Mammary epithelial cell (primary cell): ENCODE data around the gene PTPN6.

ENCODE experiments used
- EZH2 ChIP-seq: IDR thresholded peaks from 2 replicates; pipeline ENCODE4 v1.6.1; 2012; ENCODE audit warnings: low read length, inconsistent platforms, borderline replicate concordance
- TF ChIP-seq, protein P1 (sequence below), 2 donors: IDR thresholded peaks in 1 of 2; conservative IDR thresholded peaks in 1 of 2; 2 replicates each; pipeline ENCODE4 v1.5.1; 2011 to 2012; ENCODE audit warnings: inconsistent platforms in 2 of 2, low read length in 2 of 2, mild to moderate bottlenecking in 2 of 2, control low read depth in 1 of 2, low read depth in 1 of 2; ENCODE audit not compliant: insufficient read depth in 1 of 2; ENCODE audit errors: extremely low read depth in 1 of 2

GRCh38 chr12:6927379-6928021, 23.7 kb upstream of the PTPN6 start, which contains the start of gene ATN1:
- TF ChIP-seq EZH2, result no peak
- TF ChIP-seq, protein P1, sequence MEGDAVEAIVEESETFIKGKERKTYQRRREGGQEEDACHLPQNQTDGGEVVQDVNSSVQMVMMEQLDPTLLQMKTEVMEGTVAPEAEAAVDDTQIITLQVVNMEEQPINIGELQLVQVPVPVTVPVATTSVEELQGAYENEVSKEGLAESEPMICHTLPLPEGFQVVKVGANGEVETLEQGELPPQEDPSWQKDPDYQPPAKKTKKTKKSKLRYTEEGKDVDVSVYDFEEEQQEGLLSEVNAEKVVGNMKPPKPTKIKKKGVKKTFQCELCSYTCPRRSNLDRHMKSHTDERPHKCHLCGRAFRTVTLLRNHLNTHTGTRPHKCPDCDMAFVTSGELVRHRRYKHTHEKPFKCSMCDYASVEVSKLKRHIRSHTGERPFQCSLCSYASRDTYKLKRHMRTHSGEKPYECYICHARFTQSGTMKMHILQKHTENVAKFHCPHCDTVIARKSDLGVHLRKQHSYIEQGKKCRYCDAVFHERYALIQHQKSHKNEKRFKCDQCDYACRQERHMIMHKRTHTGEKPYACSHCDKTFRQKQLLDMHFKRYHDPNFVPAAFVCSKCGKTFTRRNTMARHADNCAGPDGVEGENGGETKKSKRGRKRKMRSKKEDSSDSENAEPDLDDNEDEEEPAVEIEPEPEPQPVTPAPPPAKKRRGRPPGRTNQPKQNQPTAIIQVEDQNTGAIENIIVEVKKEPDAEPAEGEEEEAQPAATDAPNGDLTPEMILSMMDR (conservative IDR thresholded peaks at IDR 0.05 in 1 of 2, IDR thresholded peaks at IDR 0.05 in 1 of 2; ENCODE audit: extremely low read depth in 1 of 2, insufficient read depth in 1 of 2, low read depth in 1 of 2, low read length in 2 of 2), result no peak
